DOHH2 (cell line): ENCODE data around the gene CARD14.
"Not testable (repeated sequence)": the region's sequence is repeated elsewhere in the genome, so short reads cannot be mapped to it uniquely, and the experiment has no call there.

Source experiments
- H3F3A ChIP-seq: fragments of 200-600 bp; sonication (generic), shearing (Covaris generic); 2 replicates; pipeline ENCODE4 v1.6.0; 2016; ENCODE audit warnings: antibody characterized with exemption, mild to moderate bottlenecking; ENCODE audit not compliant: control insufficient read depth, insufficient read depth
- H3K27ac ChIP-seq: fragments of 200-600 bp; sonication (generic); 2 replicates; pipeline ENCODE4 v1.5.1; 2014; ENCODE audit warnings: low read depth, mild to moderate bottlenecking, low read length, moderate library complexity
- H3K27me3 ChIP-seq: fragments of 200-600 bp; sonication (generic); 2 replicates; pipeline ENCODE4 v1.6.1; 2014; ENCODE audit warnings: mild to moderate bottlenecking, low read length, mixed read lengths; ENCODE audit not compliant: control insufficient read depth
- H3K36me3 ChIP-seq: fragments of 200-600 bp; sonication (generic); 2 replicates; pipeline ENCODE4 v1.6.1; 2014; ENCODE audit warnings: mild to moderate bottlenecking, low read length, moderate library complexity, mixed read lengths; ENCODE audit not compliant: control insufficient read depth
- H3K4me1 ChIP-seq: fragments of 200-600 bp; sonication (generic); 2 replicates; pipeline ENCODE4 v1.6.1; 2014; ENCODE audit warnings: mild to moderate bottlenecking, low read length, mixed read lengths; ENCODE audit not compliant: control insufficient read depth
- H3K4me2 ChIP-seq: fragments of 200-600 bp; sonication (generic); 2 replicates; pipeline ENCODE4 v1.6.0; 2014; ENCODE audit warnings: mild to moderate bottlenecking, low read length, moderate library complexity
- H3K4me3 ChIP-seq: fragments of 200-600 bp; sonication (generic); 2 replicates; pipeline ENCODE4 v1.5.1; 2014; ENCODE audit warnings: mild to moderate bottlenecking, low read length, mixed read lengths
- H3K79me2 ChIP-seq: fragments of 200-600 bp; sonication (generic); 2 replicates; pipeline ENCODE4 v1.6.1; 2014; ENCODE audit warnings: mild to moderate bottlenecking, low read length, mixed read lengths; ENCODE audit not compliant: control insufficient read depth
- H3K9me2 ChIP-seq: fragments of 200-600 bp; sonication (generic); replicated peaks from 2 replicates; pipeline ENCODE4 v1.6.1; 2014; ENCODE audit warnings: mild to moderate bottlenecking, low read length, mixed read lengths; ENCODE audit not compliant: control insufficient read depth
- H3K9me3 ChIP-seq: fragments of 200-600 bp; sonication (generic); 2 replicates; pipeline ENCODE4 v1.6.1; 2014; ENCODE audit warnings: antibody characterized with exemption, low read length, mixed read lengths; ENCODE audit not compliant: control insufficient read depth, insufficient read depth
- H4K20me1 ChIP-seq: fragments of 200-600 bp; sonication (generic); 2 replicates; pipeline ENCODE4 v1.6.0; 2014; ENCODE audit warnings: low read depth, mild to moderate bottlenecking, antibody characterized with exemption, low read length, moderate library complexity; ENCODE audit not compliant: control insufficient read depth, insufficient read depth
- EZH2phosphoT487 ChIP-seq: fragments of 200-600 bp; sonication (generic); IDR thresholded peaks from 2 replicates; pipeline ENCODE4 v1.6.1; 2017; ENCODE audit warnings: borderline replicate concordance, mild to moderate bottlenecking, antibody characterized with exemption, low read length, moderate library complexity, mixed read lengths
- TF ChIP-seq, protein P1 (sequence below): fragments of 200-600 bp; sonication (generic); IDR thresholded peaks from one replicate; pipeline ENCODE4 v1.5.1; 2014; ENCODE audit warnings: antibody characterized with exemption, mild to moderate bottlenecking, low read depth, low read length; ENCODE audit not compliant: poor library complexity, severe bottlenecking

The CARD14 gene

DNA sequence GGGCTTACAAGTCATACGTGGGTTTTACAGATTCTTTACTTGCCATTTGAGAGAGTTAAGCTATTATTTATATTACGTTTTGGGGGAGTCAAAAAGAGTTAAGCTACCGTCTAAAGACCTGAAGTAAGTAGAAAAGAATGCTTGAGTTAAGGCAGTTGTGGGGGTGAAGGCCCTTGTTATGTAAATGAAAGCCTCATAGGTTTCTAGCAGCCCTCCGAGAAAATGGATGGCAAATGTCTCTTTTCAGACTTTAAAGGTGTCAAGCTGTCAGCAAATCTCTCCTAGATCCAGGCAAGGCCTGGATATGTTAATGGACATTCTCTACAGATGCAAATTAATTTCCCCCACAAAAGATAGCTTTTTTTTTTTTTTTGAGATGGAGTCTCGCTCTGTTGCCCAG is 15.7 kb upstream of the CARD14 start:
- Histone ChIP-seq H3K4me3 (no peak overlapping the region), H3K9me2 (no peaks in the 10 kb centered on the region), H3K27me3 (no peaks in the 10 kb centered on the region; the same call in 1 of the 2 replicates), H3K79me2 (no peaks in the 10 kb centered on the region), H4K20me1 (no peaks in the 10 kb centered on the region), H3K36me3 (no peaks in the 10 kb centered on the region), H3F3A (no peaks in the 10 kb centered on the region), H3K4me1 (no peaks in the 10 kb centered on the region), H3K4me2 (no peak overlapping the region), H3K27ac (no peak overlapping the region), H3K9me3 (no peaks in the 10 kb centered on the region)
- TF ChIP-seq EZH2phosphoT487, result no peak
- TF ChIP-seq, protein P1, sequence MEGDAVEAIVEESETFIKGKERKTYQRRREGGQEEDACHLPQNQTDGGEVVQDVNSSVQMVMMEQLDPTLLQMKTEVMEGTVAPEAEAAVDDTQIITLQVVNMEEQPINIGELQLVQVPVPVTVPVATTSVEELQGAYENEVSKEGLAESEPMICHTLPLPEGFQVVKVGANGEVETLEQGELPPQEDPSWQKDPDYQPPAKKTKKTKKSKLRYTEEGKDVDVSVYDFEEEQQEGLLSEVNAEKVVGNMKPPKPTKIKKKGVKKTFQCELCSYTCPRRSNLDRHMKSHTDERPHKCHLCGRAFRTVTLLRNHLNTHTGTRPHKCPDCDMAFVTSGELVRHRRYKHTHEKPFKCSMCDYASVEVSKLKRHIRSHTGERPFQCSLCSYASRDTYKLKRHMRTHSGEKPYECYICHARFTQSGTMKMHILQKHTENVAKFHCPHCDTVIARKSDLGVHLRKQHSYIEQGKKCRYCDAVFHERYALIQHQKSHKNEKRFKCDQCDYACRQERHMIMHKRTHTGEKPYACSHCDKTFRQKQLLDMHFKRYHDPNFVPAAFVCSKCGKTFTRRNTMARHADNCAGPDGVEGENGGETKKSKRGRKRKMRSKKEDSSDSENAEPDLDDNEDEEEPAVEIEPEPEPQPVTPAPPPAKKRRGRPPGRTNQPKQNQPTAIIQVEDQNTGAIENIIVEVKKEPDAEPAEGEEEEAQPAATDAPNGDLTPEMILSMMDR, result no peak

DNA sequence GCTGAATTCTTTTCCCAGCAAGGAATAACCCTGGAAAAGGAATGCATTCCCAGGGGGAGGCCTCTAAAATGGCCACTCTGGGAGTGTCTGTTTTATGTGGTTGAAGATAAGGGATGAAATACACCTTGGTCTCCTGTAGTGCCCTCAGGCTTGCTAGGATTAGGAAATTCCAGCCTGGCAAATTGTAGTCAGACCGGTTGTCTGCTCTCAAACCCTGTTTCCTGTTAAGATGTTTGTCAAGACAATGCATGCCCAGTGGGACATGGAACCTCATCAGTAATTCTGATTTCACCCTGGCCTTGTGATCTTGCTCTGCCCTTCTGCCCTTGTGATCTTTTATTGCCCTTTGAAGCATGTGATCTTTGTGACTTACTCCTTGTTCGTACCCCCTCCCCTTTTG is 14.2 kb upstream of the CARD14 start:
- H3K36me3 ChIP-seq, H3K27ac ChIP-seq, H3K79me2 ChIP-seq, H3K4me1 ChIP-seq, H4K20me1 ChIP-seq, H3K4me2 ChIP-seq, H3K9me3 ChIP-seq, H3K27me3 ChIP-seq, H3K4me3 ChIP-seq, H3F3A ChIP-seq, H3K9me2 ChIP-seq: not testable (repeated sequence)

DNA sequence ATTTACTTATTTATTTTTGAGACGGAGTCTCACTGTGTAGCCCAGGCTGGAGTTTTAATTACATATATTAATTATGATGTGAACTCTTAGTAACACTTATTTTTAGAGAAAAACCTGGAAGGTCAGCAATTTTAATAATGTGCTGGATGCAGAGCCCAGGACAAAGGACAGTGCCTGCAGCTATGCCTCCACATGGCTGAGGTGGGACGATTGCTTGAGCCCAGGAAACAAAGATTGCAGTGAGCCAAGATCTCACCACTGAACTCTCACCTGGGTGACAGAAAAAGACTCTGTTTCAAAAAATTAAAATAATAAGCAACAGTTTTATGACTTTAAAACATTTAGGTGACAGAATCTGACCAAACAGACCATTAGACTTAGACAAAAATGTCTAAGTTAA is 11.0 kb upstream of the CARD14 start:
- TF ChIP-seq, protein P1, result no peak
- no peak for TF ChIP-seq EZH2phosphoT487
- H3K9me3 ChIP-seq, result no peaks in the 10 kb centered on the region

DNA sequence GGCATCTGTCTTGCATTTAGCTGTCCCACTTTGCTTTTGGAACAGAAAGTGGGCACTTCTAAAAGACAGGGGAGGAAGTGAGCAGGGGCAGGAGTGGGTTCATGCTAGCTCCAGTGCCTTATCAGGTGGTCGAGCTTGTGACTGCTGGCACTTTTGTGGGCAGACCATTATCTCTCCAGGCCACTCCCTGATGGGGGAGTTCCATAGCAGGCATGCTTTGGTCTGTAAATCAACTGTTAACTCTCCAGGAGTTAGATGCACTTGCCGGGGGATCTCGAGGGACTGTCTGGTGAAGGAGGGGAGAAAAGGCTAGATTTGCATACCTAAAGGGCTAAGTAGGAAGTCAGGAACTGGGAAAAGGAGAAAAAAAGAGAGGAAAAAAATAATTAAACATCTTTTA is 9.3 kb upstream of the CARD14 start:
- no peaks in the 10 kb centered on the region for H3F3A ChIP-seq
- no peak overlapping the region for H3K4me3 ChIP-seq
- no peaks in the 10 kb centered on the region for H3K79me2 ChIP-seq
- no peak for TF ChIP-seq EZH2phosphoT487
- TF ChIP-seq, protein P1, result no peak
- H3K27ac ChIP-seq, result no peak overlapping the region
- H3K4me2 ChIP-seq, result no peak overlapping the region
- H3K9me2 ChIP-seq, result no peaks in the 10 kb centered on the region
- H3K36me3 ChIP-seq, result no peaks in the 10 kb centered on the region
- no peaks in the 10 kb centered on the region for H3K9me3 ChIP-seq
- peaks cover 2% of the 10 kb centered on the region for H3K27me3 ChIP-seq
- H3K4me1 ChIP-seq, result no peaks in the 10 kb centered on the region
- no peaks in the 10 kb centered on the region for H4K20me1 ChIP-seq

More for the DNA sequence above, 11.0 kb upstream of the CARD14 start:
- no peak overlapping the region for H3K4me3 ChIP-seq
- no peak overlapping the region for H3K4me2 ChIP-seq
- no peaks in the 10 kb centered on the region for H3K4me1 ChIP-seq
- H3K36me3 ChIP-seq, result no peaks in the 10 kb centered on the region
- no peaks in the 10 kb centered on the region for H3K79me2 ChIP-seq
- peaks cover 2% of the 10 kb centered on the region for H3K27me3 ChIP-seq
- no peaks in the 10 kb centered on the region for H4K20me1 ChIP-seq
- no peaks in the 10 kb centered on the region for H3F3A ChIP-seq
- H3K9me2 ChIP-seq, result no peaks in the 10 kb centered on the region
- H3K27ac ChIP-seq, result no peak overlapping the region
